ENCODE measurements around the gene UHMK1.
A peak's percentile ranks its signal among the peaks of the same experiment; 100 is the strongest.
"Not testable (repeated sequence)": the region's sequence is repeated elsewhere in the genome, so short reads cannot be mapped to it uniquely, and the experiment has no call there.

The UHMK1 gene, protein sequence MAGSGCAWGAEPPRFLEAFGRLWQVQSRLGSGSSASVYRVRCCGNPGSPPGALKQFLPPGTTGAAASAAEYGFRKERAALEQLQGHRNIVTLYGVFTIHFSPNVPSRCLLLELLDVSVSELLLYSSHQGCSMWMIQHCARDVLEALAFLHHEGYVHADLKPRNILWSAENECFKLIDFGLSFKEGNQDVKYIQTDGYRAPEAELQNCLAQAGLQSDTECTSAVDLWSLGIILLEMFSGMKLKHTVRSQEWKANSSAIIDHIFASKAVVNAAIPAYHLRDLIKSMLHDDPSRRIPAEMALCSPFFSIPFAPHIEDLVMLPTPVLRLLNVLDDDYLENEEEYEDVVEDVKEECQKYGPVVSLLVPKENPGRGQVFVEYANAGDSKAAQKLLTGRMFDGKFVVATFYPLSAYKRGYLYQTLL

DNA sequence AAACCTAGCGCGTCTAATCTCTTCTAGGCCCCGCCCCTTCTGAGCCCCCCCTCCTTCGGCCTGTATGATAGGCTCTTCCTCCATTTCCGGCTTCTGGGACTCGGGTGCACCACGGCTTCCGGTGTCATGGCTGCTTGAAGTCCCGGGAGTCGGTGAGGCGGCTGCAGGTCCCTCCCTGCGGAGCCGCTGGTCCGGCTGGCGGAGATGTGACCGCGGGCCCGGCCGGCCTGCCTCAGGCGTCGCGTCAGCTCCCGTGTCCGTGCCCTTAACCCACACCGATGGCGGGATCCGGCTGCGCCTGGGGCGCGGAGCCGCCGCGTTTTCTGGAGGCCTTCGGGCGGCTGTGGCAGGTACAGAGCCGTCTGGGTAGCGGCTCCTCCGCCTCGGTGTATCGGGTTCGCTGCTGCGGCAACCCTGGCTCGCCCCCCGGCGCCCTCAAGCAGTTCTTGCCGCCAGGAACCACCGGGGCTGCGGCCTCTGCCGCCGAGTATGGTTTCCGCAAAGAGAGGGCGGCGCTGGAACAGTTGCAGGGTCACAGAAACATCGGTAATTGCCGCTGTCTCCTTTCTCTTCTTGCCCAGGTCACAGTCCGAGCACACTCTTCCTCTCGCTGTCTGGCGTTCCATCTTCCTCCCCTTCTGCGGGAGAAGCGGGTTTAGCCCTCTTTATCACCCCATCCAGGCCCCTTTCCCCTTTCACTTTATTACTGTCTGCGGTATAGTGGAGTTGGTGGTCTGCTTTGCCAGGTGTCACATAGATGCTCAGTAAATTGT is at the start of gene UHMK1:
Gene UHMK1 (plus strand): TSS at position 96 of the 773 bp plus-strand sequence. CDS start 183 bp downstream, at position 279.
- peak; percentile 62 to 80 (median 74) for DNase-seq

DNA sequence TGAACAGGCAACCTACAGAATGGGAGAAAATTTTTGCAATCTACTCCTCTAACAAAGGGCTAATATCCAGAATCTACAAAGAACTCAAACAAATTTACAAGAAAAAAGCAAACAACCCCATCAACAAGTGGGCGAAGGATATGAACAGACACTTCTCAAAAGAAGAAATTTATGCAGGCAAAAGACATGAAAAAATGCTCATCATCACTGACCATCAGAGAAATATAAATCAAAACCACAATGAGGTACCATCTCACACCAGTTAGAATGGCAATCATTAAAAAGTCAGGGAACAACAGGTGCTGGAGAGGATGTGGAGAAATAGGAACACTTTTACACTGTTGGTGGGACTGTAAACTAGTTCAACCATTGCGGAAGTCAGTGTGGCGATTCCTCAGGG is 43.3 kb upstream of the UHMK1 start:
- DNase-seq = not testable (repeated sequence)

DNA sequence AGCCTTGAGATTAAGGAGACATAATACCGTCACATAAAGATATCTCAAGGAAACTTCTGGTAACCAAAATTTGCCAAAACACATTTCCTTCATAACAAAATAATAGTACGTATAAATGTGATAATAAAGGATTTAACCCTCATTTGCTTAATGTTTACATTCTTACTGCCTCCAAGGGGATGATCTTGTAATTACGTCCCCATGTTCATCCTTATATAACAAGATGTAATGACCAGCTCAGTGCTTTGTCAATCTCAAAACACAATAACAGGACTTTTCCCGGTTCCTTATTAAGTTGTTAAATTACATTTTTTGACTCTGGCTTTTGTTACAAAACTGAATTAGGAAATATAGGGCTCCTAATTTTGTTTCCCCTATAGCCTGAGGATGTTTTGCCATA is 41.3 kb upstream of the UHMK1 start:
- DNase-seq = no peak

- no peak for DNase-seq
Observed at GRCh38 chr1:162458236-162458635, 39.4 kb upstream of the UHMK1 start.

DNA sequence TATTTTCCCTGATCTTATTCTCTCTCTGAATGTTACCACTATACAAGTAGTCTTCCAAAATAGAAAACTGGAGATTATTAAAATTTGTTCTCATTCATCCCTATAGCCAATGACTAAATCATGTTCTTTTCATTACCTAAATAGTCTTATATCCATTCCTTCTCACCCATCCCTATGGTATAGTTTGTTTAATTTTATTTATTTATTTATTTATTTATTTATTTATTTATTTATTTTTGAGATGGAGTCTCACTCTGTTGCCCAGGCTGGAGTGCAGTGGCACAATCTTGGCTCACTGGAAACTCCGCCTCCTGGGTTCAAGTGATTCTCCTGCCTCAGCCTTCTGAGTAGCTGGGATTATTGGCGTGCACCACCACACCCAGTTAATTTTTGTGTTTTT is 35.2 kb upstream of the UHMK1 start:
- not testable (repeated sequence) for DNase-seq

GRCh38 chr1:162463021-162463420 is 34.6 kb upstream of the UHMK1 start:
- DNase-seq = no peak

DNA sequence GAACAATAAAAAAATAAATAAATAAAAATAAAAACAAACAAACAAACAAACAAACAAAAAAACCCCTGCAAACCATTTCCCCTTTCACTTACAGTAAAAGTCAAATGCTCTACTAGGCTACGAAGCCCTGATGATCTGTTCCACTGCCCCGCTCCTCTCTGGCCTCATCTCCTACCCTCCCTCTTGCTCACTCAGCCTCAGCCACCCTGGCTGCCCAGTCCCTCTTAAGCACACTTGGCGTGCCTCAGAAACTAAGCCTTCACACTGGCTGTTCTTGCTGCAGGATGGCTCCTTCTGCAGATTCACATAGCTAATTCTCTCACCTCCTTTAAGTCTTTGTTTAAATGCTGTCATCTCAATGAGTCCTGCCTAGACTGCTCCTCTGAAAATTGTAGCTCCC is 30.8 kb upstream of the UHMK1 start:
- no peak for DNase-seq

DNA sequence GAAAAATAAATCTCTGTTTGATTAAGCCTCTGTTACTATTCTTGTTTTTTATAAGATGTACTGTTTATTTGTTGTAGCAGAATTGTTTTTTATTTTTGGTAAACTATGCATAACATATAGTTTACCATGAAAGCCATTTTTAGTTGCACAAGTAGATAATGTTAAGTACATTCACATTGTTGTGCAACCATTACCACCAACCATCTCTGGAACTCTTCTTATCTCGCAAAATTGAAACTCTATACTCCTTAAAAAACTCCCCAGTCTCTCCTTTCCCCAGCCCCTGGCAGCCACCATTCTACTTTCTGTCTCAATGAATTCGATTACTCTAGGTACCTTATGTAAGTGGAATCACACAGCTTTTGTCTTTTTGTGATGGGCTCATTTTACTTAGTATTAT is 27.4 kb upstream of the UHMK1 start:
- DNase-seq = no peak

GRCh38 chr1:162471290-162471853 is 26.2 kb upstream of the UHMK1 start:
- DNase-seq = no peak

DNA sequence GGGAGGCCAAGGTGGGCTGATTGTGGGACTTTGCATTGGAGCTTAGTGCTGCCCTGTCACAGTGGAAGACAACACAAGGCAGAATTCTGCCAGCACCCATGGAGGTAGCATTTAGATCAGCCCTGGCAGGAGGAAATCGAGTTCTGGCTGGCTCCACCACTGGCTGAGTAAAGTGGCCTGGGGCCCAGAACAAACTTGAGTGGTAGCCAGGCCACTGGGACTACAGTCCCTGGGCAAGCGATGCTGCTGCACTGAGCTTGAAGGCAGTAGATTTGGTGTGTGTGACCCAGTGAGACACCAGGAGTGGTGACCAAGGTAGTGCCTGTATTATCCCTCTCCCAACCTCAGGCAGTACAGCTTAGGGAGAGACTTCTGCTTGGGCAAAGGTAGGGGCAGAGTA is 22.5 kb upstream of the UHMK1 start:
- no peak for DNase-seq

- DNase-seq = no peak
Observed at GRCh38 chr1:162475539-162476185, 22.0 kb upstream of the UHMK1 start.

GRCh38 chr1:162476620-162477019 is 21.0 kb upstream of the UHMK1 start:
- no peak for DNase-seq

GRCh38 chr1:162485236-162485635 is 12.4 kb upstream of the UHMK1 start:
- no peak for DNase-seq

- DNase-seq = no peak
Observed at GRCh38 chr1:162487241-162487640, 10.4 kb upstream of the UHMK1 start.

GRCh38 chr1:162488219-162488618 is 9.4 kb upstream of the UHMK1 start:
- DNase-seq = no peak

GRCh38 chr1:162495531-162496233 is 1.9 kb upstream of the UHMK1 start:
- DNase-seq = not testable (repeated sequence)

DNA sequence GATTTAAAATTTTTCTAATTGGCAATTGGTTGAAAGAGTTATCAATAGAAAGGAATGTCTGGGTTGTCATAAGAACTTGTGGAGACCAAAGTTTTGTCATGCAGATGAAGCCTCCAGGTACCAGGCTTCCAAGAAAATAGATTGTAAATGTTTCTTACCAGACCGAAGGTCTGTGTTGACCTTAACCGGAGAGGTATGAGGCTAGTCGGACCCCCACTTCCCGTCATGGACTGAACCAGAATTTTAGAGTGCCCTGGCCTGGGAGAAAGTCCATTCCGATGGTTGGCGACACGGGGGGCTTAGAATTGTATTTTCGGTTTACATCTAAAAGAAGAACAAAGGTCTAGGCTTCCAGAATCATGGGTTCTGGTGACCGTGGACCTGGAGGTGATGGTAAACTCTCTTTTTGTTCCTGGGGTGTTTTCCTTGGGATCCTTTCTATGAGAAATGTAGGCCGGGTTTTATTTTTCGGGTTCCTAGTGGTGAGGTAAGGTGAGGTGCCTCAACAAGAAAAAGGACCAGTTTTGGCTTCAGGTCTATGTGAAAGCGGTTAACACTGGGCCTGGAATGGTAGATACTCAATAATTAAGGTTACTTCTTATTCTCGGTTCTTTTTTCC is 405 bp upstream of the UHMK1 start:
- DNase-seq = no peak

DNA sequence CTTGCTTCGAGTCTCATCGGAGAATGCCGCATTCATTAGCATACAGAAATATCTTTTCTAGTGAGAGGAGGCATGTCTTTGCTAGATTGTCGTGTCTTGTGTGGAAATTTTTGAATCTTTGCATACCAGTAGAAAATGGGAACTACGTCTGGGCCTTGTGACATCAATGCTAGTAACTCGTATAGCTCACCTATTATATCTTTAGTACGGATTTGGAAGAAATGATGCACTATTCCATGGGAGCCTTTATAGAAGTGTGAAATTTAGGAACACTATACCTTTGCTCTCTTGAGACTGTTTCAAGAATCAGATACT is 835 bp downstream of the UHMK1 start:
- DNase-seq = no peak

- DNase-seq = no peak
Observed at GRCh38 chr1:162500805-162501204, 3.2 kb downstream of the UHMK1 start.

DNA sequence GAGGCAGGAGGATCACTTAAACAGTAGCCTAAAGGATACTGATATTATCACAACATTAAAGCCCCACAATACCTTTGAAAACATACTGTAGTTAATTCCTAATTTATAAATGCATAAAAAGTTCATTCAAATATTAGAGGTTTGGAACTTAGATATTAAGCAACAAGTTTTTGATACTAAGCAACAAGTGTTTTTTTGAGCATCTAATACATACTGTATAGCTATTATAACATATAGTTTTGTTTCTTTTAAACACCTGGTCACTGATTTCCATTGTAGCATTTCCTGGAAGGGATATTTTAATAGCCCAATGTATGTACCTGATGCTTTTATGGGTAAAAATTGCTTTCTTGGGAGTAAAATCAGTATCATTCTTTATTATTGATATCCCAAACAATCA is 4.5 kb downstream of the UHMK1 start:
- DNase-seq = no peak

GRCh38 chr1:162502928-162503327 is 5.3 kb downstream of the UHMK1 start:
- DNase-seq = no peak

DNA sequence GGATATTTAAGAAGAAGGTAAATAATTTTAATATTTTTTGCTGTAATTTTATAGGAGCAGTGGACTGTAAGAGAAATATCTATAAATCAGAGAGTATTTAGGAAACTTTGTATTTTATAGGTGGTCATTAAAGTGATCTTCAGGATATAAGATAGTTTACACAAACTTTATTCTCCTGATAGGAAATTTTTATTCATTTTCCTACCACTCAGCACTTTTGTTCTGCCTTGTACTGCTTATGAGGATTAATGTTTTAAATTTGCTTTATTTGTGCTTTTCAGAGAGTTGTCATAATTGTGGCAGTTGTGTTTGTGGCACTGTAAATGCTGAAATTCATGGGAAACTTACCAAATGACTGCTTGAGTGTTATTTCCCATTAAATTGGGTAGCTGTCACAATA is 29.7 kb downstream of the UHMK1 start:
- no peak for DNase-seq

Data from activated CD4-positive, CD25-positive, alpha-beta regulatory T cell (primary cell).